ENCODE measurements around the gene LINC00632.

Gene LINC00632

DNA sequence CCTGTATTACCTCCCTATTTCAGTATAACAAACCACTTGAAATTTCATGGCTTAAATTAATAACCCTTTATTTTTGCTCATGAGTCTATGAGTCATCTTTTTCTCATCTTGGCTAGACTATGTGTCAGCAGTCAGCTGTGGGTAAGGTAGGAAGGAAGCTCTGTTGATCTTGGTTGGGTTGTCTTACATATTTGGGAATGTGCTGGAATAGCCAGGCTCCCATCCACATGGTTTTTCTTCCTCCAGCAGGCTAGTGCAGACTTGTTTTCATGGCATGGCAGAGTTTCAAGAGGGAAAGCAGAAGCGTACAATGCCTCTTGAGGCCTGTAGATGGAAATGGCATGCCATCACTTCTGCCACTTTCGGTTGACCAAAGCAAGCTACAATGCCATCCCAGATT lies 89.7 kb downstream of the LINC00632 start:
- Histone ChIP-seq H3K27me3 (replicated peaks in 2 of 5; ENCODE audit: control insufficient read depth in 4 of 5, insufficient read depth in 5 of 5, low read length in 4 of 5) (no peaks in the 10 kb centered on the region), H3K4me1 (ENCODE audit: control extremely low read depth in 1 of 4, control insufficient read depth in 4 of 4, insufficient read depth in 4 of 4, low read length in 3 of 4) (no peaks in the 10 kb centered on the region), H3K9me3 (ENCODE audit: control extremely low read depth in 1 of 5, control insufficient read depth in 4 of 5, insufficient read depth in 2 of 5, low read depth in 1 of 5, low read length in 4 of 5) (no peaks in the 10 kb centered on the region), H3K27ac (ENCODE audit: insufficient read depth in 1 of 2, low read depth in 1 of 2, low read length in 2 of 2, poor library complexity in 1 of 2, severe bottlenecking in 2 of 2) (no peak overlapping the region), H3K4me3 (ENCODE audit: control insufficient read depth in 1 of 7, extremely low read depth in 1 of 7, insufficient read depth in 4 of 7, low read depth in 2 of 7, low read length in 6 of 7) (no peak overlapping the region), H3K36me3 (ENCODE audit: control insufficient read depth in 4 of 4, insufficient read depth in 4 of 4, low read length in 3 of 4) (no peaks in the 10 kb centered on the region)
- POLR2A ChIA-PET = no interaction called here
- CTCF ChIA-PET = no interaction called here
- 92% methylated on average over 2 of the region's 2 CpGs for WGBS (ENCODE audit: insufficient coverage)
- DNase-seq = no peak

DNA sequence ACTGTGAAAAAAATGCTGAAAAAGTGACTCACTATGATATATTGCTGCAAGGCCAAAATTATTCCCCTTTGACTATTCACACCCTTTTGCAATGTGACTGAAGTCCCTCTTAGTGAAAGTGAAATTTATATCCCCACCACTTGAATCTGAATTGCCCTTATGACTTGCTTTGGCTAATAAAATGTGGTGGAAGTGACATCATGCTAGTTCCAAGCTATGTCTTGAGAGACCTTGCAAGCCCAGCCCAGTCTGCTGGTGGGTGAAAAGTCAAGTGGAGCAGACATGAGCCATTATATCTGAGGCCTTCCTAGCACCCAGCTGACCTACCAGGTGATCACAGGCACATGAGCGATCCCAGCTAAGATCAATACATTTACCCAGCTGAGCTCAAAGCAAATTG lies 94.7 kb downstream of the LINC00632 start:
- H3K9me3 ChIP-seq (ENCODE audit: control extremely low read depth in 1 of 5, control insufficient read depth in 4 of 5, insufficient read depth in 2 of 5, low read depth in 1 of 5, low read length in 4 of 5) = peaks cover 0 to 5% (median 0%) of the 10 kb centered on the region in 5 experiments
- no peak overlapping the region for H3K27ac ChIP-seq (ENCODE audit: insufficient read depth in 1 of 2, low read depth in 1 of 2, low read length in 2 of 2, poor library complexity in 1 of 2, severe bottlenecking in 2 of 2)
- H3K4me3 ChIP-seq (ENCODE audit: control insufficient read depth in 1 of 7, extremely low read depth in 1 of 7, insufficient read depth in 4 of 7, low read depth in 2 of 7, low read length in 6 of 7) = no peak overlapping the region
- POLR2A ChIA-PET = no interaction called here
- CTCF ChIA-PET = no interaction called here
- H3K27me3 ChIP-seq (replicated peaks in 2 of 5; ENCODE audit: control insufficient read depth in 4 of 5, insufficient read depth in 5 of 5, low read length in 4 of 5) = no peaks in the 10 kb centered on the region
- WGBS (ENCODE audit: insufficient coverage) = 83% methylated on average over 1 of the region's 1 CpG
- H3K36me3 ChIP-seq (ENCODE audit: control insufficient read depth in 4 of 4, insufficient read depth in 4 of 4, low read length in 3 of 4) = no peaks in the 10 kb centered on the region
- DNase-seq = no peak
- no peaks in the 10 kb centered on the region for H3K4me1 ChIP-seq (ENCODE audit: control extremely low read depth in 1 of 4, control insufficient read depth in 4 of 4, insufficient read depth in 4 of 4, low read length in 3 of 4)

DNA sequence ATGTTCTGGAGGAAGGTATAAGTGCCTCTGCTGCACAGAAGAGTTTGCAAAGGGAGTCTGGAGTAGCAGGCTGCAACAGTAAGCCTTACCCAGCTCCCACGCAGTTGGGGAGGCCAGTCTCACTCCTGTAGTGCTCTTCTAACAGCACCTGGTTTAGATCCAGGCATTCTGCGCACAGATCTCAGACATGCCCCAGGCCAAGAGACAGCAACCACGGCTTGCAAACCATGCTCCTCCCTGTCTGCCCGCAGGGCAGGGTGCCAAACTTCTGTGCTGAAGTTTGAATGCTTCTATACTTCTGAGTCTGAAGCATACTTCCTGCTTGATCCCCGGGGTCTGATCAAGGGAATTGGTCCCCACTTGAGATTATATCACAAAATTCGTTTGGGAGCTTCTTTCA lies 106.3 kb downstream of the LINC00632 start:
- peaks cover 0 to 2% (median 0%) of the 10 kb centered on the region in 5 experiments for H3K9me3 ChIP-seq (ENCODE audit: control extremely low read depth in 1 of 5, control insufficient read depth in 4 of 5, insufficient read depth in 2 of 5, low read depth in 1 of 5, low read length in 4 of 5)
- no peak overlapping the region for H3K27ac ChIP-seq (ENCODE audit: insufficient read depth in 1 of 2, low read depth in 1 of 2, low read length in 2 of 2, poor library complexity in 1 of 2, severe bottlenecking in 2 of 2)
- ChIA-PET CTCF (no interaction called here), POLR2A (no interaction called here)
- peaks cover 0 to 11% (median 4%) of the 10 kb centered on the region in 4 experiments for H3K4me1 ChIP-seq (ENCODE audit: control extremely low read depth in 1 of 4, control insufficient read depth in 4 of 4, insufficient read depth in 4 of 4, low read length in 3 of 4)
- 34% methylated on average over 3 of the region's 6 CpGs for WGBS (ENCODE audit: insufficient coverage)
- H3K36me3 ChIP-seq (ENCODE audit: control insufficient read depth in 4 of 4, insufficient read depth in 4 of 4, low read length in 3 of 4) = no peaks in the 10 kb centered on the region
- DNase-seq = peak; percentile 34 to 81 (median 80)
- peaks cover 0 to 5% (median 0%) of the 10 kb centered on the region in 5 experiments for H3K27me3 ChIP-seq (replicated peaks in 2 of 5; ENCODE audit: control insufficient read depth in 4 of 5, insufficient read depth in 5 of 5, low read length in 4 of 5)
- no peak overlapping the region for H3K4me3 ChIP-seq (ENCODE audit: control insufficient read depth in 1 of 7, extremely low read depth in 1 of 7, insufficient read depth in 4 of 7, low read depth in 2 of 7, low read length in 6 of 7)

DNA sequence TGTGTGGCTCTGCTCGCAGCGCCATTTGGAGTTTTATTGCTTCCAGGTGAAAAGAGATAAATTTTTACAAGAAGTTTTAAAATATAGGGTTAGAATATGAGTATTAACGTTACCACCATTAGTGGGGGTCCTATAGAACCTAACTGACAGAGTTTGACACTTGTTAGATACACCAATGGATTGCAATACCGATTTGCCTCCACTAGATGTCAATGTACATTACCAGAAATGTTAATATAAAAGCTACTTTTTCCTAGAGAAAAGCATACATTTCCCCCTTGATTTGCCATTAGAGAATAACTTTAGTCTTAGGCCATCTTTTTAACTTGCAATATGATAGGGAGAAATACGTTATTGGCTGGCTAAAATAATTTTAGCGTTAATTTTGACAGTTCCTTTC lies 108.4 kb downstream of the LINC00632 start:
- Histone ChIP-seq H3K36me3 (ENCODE audit: control insufficient read depth in 4 of 4, insufficient read depth in 4 of 4, low read length in 3 of 4) (no peaks in the 10 kb centered on the region), H3K4me3 (ENCODE audit: control insufficient read depth in 1 of 7, extremely low read depth in 1 of 7, insufficient read depth in 4 of 7, low read depth in 2 of 7, low read length in 6 of 7) (no peak overlapping the region), H3K9me3 (ENCODE audit: control extremely low read depth in 1 of 5, control insufficient read depth in 4 of 5, insufficient read depth in 2 of 5, low read depth in 1 of 5, low read length in 4 of 5) (peaks cover 0 to 1% (median 0%) of the 10 kb centered on the region in 5 experiments), H3K27ac (ENCODE audit: insufficient read depth in 1 of 2, low read depth in 1 of 2, low read length in 2 of 2, poor library complexity in 1 of 2, severe bottlenecking in 2 of 2) (no peak overlapping the region), H3K27me3 (replicated peaks in 2 of 5; ENCODE audit: control insufficient read depth in 4 of 5, insufficient read depth in 5 of 5, low read length in 4 of 5) (peaks cover 0 to 7% (median 0%) of the 10 kb centered on the region in 5 experiments), H3K4me1 (ENCODE audit: control extremely low read depth in 1 of 4, control insufficient read depth in 4 of 4, insufficient read depth in 4 of 4, low read length in 3 of 4) (peaks cover 0 to 18% (median 6%) of the 10 kb centered on the region in 4 experiments)
- POLR2A ChIA-PET = no interaction called here
- CTCF ChIA-PET = interaction anchor here (1.2 kb wide), 1 partner anchor 20 kb away, joined by 3 read pairs; no protein-coding TSS in a partner anchor
- WGBS (ENCODE audit: insufficient coverage) = no CpG with 5 or more reads among the region's 6 CpGs
- DNase-seq = peak; percentile 23 to 54 (median 43)

DNA sequence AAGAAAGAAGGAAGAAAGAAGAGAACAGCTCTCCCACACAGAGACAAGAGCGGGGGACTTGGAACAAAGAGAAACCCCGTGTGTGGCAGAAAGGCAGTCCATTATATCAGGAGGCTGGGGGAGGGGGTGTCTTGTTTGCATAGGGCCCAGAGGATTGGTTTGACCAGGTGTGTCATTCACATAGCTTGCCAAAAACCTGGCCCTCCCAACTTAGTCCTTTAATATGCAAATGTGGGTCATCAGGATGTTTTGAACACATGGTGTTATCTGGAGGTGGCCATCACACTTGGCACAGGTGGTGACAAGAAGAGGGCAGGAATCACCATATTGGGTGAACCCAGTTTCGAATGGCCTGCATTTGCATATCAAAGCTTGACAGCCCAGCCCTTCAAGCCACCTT lies 111.7 kb downstream of the LINC00632 start:
- Histone ChIP-seq H3K4me3 (ENCODE audit: control insufficient read depth in 1 of 7, extremely low read depth in 1 of 7, insufficient read depth in 4 of 7, low read depth in 2 of 7, low read length in 6 of 7) (no peak overlapping the region), H3K36me3 (ENCODE audit: control insufficient read depth in 4 of 4, insufficient read depth in 4 of 4, low read length in 3 of 4) (no peaks in the 10 kb centered on the region), H3K27me3 (replicated peaks in 2 of 5; ENCODE audit: control insufficient read depth in 4 of 5, insufficient read depth in 5 of 5, low read length in 4 of 5) (peaks cover 0 to 7% (median 0%) of the 10 kb centered on the region in 5 experiments), H3K4me1 (ENCODE audit: control extremely low read depth in 1 of 4, control insufficient read depth in 4 of 4, insufficient read depth in 4 of 4, low read length in 3 of 4) (peaks cover 0 to 18% (median 8%) of the 10 kb centered on the region in 4 experiments), H3K9me3 (ENCODE audit: control extremely low read depth in 1 of 5, control insufficient read depth in 4 of 5, insufficient read depth in 2 of 5, low read depth in 1 of 5, low read length in 4 of 5) (no peaks in the 10 kb centered on the region), H3K27ac (ENCODE audit: insufficient read depth in 1 of 2, low read depth in 1 of 2, low read length in 2 of 2, poor library complexity in 1 of 2, severe bottlenecking in 2 of 2) (no peak overlapping the region)
- ChIA-PET CTCF (interaction anchor here (0.9 kb wide), 1 partner anchor 105 kb away, joined by 3 read pairs; no protein-coding TSS in a partner anchor), POLR2A (no interaction called here)
- 31% methylated on average over 2 of the region's 3 CpGs for WGBS (ENCODE audit: insufficient coverage)
- DNase-seq = no peak

DNA sequence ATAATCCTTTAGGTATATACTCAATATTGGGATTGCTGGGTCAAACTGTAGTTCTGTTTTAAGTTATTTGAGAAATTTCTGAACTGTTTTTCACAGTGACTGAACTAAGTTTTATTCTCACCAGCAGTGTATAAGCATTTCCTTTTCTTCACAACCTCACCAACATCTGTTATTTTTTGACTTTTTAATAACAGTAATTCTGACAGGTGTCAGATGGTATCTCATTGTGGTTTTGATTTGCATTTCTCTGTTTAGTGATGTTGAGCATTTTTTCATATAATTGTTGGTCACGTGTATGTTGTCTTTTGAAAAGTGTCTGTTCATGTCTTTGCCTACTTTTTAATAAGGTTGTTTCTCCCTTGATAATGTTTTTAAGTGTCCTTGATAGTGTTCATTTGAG lies 112.6 kb downstream of the LINC00632 start:
- Histone ChIP-seq H3K4me3 (ENCODE audit: control insufficient read depth in 1 of 7, extremely low read depth in 1 of 7, insufficient read depth in 4 of 7, low read depth in 2 of 7, low read length in 6 of 7) (no peak overlapping the region), H3K36me3 (ENCODE audit: control insufficient read depth in 4 of 4, insufficient read depth in 4 of 4, low read length in 3 of 4) (no peaks in the 10 kb centered on the region), H3K4me1 (ENCODE audit: control extremely low read depth in 1 of 4, control insufficient read depth in 4 of 4, insufficient read depth in 4 of 4, low read length in 3 of 4) (peaks cover 0 to 17% (median 8%) of the 10 kb centered on the region in 4 experiments), H3K27me3 (replicated peaks in 2 of 5; ENCODE audit: control insufficient read depth in 4 of 5, insufficient read depth in 5 of 5, low read length in 4 of 5) (peaks cover 0 to 7% (median 0%) of the 10 kb centered on the region in 5 experiments), H3K27ac (ENCODE audit: insufficient read depth in 1 of 2, low read depth in 1 of 2, low read length in 2 of 2, poor library complexity in 1 of 2, severe bottlenecking in 2 of 2) (no peak overlapping the region), H3K9me3 (ENCODE audit: control extremely low read depth in 1 of 5, control insufficient read depth in 4 of 5, insufficient read depth in 2 of 5, low read depth in 1 of 5, low read length in 4 of 5) (no peaks in the 10 kb centered on the region)
- DNase-seq = peak in 2 of 3 donors; percentile 22 to 57
- ChIA-PET POLR2A (no interaction called here), CTCF (no interaction called here)
- WGBS (ENCODE audit: insufficient coverage) = no CpG with 5 or more reads among the region's 1 CpG

DNA sequence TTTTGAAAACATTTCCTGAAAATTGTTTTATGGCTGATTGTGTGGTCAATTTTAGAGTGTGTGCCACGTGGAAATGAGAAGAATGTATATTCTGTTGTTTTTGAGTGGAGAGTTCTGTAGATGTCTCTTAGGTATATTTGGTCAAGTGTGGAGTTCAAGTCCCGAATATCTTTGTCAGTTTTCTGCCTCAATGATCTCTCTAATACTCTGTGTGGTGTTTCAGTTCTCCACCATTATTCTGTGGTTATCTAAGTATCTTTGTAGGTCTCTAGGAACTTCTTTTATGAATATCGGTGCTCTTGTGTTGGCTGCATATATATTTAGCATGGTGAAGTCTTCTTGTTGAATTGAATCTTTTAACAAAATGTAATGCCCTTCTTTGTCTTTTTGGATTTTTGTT lies 113.3 kb downstream of the LINC00632 start:
- Histone ChIP-seq H3K27me3 (replicated peaks in 2 of 5; ENCODE audit: control insufficient read depth in 4 of 5, insufficient read depth in 5 of 5, low read length in 4 of 5) (peaks cover 0 to 7% (median 0%) of the 10 kb centered on the region in 5 experiments), H3K4me1 (ENCODE audit: control extremely low read depth in 1 of 4, control insufficient read depth in 4 of 4, insufficient read depth in 4 of 4, low read length in 3 of 4) (peaks cover 0 to 17% (median 8%) of the 10 kb centered on the region in 4 experiments), H3K36me3 (ENCODE audit: control insufficient read depth in 4 of 4, insufficient read depth in 4 of 4, low read length in 3 of 4) (no peaks in the 10 kb centered on the region), H3K27ac (ENCODE audit: insufficient read depth in 1 of 2, low read depth in 1 of 2, low read length in 2 of 2, poor library complexity in 1 of 2, severe bottlenecking in 2 of 2) (no peak overlapping the region), H3K4me3 (ENCODE audit: control insufficient read depth in 1 of 7, extremely low read depth in 1 of 7, insufficient read depth in 4 of 7, low read depth in 2 of 7, low read length in 6 of 7) (no peak overlapping the region), H3K9me3 (ENCODE audit: control extremely low read depth in 1 of 5, control insufficient read depth in 4 of 5, insufficient read depth in 2 of 5, low read depth in 1 of 5, low read length in 4 of 5) (no peaks in the 10 kb centered on the region)
- CTCF ChIA-PET = no interaction called here
- WGBS (ENCODE audit: insufficient coverage) = 0% methylated on average over 1 of the region's 3 CpGs
- peak in 1 of 3 donors; percentile 19 for DNase-seq
- POLR2A ChIA-PET = no interaction called here
